ENCODE results near the gene MAPKAPK5.
"Not testable (repeated sequence)": the region's sequence is repeated elsewhere in the genome, so short reads cannot be mapped to it uniquely, and the experiment has no call there.

Gene MAPKAPK5

DNA sequence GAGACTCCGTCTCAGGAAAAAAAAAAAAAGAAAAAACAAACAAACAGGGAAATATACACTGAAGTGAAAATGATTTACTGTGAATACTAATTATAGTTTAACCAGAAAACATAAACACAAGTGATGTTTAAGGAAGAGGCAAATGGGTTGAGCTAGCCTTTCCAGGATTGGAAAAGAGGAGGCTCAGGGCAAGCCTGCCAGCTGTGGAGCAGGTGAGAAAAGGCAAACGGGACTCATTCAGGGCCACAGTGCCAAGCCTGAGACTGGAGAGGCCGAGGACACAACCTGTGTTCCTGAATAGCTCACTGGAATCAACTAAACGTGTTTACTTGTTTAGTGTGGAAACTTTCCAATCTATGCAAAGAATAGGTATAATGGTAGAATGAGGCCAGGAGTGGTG lies 35.7 kb upstream of the MAPKAPK5 start:
- TF ChIP-seq, protein P1, sequence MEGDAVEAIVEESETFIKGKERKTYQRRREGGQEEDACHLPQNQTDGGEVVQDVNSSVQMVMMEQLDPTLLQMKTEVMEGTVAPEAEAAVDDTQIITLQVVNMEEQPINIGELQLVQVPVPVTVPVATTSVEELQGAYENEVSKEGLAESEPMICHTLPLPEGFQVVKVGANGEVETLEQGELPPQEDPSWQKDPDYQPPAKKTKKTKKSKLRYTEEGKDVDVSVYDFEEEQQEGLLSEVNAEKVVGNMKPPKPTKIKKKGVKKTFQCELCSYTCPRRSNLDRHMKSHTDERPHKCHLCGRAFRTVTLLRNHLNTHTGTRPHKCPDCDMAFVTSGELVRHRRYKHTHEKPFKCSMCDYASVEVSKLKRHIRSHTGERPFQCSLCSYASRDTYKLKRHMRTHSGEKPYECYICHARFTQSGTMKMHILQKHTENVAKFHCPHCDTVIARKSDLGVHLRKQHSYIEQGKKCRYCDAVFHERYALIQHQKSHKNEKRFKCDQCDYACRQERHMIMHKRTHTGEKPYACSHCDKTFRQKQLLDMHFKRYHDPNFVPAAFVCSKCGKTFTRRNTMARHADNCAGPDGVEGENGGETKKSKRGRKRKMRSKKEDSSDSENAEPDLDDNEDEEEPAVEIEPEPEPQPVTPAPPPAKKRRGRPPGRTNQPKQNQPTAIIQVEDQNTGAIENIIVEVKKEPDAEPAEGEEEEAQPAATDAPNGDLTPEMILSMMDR (IDR thresholded peaks at IDR 0.05; ENCODE audit: insufficient read depth, low read depth, low read length, missing control alignments), result no peak
- no peak overlapping the region for H3K4me3 ChIP-seq (ENCODE audit: low read depth, low read length)
- DNase-seq (ENCODE audit: low read depth), result no peak

DNA sequence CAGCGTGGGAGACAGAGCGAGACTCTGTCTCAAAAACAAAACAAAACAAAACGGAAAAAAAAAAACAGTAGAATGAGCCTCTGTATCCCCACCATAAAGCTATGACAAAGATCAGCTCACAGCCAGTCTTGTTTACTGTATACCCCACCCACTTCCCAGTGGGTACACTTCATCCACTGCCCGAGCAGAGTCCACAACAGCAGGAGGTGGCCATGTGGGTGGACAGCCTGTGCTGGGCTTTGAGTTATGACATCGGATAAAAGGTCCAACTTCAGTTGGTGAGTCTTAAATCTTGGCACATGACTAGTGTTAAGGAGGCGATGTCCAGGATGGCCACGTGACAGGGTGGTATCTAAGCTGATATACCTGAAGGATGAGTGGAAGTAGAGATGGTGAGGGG lies 34.8 kb upstream of the MAPKAPK5 start:
- TF ChIP-seq, protein P1 (IDR thresholded peaks at IDR 0.05; ENCODE audit: insufficient read depth, low read depth, low read length, missing control alignments), result no peak
- DNase-seq (ENCODE audit: low read depth), result no peak
- H3K4me3 ChIP-seq (ENCODE audit: low read depth, low read length), result no peak overlapping the region

DNA sequence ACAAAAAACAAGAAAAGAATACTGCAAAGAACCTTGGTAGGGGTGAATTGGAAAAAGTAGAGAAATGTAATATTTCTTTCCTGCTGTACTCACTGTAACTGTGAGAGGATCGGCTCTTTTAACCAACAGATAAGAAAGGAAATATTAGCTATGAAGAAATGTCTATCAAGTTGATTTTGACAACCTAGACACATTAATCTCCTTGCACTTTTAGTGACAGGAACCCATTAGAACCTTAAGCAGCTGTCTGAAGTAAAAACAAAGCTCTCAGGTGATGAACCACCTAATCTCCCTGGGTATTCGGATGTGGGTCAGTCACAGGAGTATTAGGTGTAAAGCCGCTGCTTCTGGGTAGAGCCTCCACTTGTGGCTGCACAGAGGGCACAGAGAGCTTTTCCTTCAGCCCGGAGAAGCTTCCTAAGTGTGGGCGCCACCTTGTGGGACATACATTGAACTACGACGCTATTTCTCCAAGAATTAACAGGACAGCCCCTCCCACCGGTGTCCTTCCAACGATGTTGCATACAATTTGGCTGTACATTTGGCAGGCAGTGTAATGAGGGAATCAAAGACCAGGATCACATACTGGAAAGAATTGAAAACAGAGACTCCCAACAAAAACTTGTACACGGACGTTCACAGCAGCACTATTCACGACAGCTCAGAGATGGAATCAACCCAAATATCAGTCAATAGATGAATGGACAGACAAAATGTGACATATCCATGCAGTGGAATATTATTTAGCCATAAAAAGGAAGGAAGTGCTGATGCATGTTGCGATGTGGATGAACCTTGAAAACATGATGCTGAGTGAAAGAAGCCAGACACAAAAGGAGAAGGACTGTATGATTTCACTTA lies 28.9 kb upstream of the MAPKAPK5 start:
- H3K4me3 ChIP-seq (ENCODE audit: low read depth, low read length), result no peak overlapping the region
- DNase-seq (ENCODE audit: low read depth), result peak; percentile 89
- TF ChIP-seq, protein P1 (IDR thresholded peaks at IDR 0.05; ENCODE audit: insufficient read depth, low read depth, low read length, missing control alignments), result peak; percentile 83

DNA sequence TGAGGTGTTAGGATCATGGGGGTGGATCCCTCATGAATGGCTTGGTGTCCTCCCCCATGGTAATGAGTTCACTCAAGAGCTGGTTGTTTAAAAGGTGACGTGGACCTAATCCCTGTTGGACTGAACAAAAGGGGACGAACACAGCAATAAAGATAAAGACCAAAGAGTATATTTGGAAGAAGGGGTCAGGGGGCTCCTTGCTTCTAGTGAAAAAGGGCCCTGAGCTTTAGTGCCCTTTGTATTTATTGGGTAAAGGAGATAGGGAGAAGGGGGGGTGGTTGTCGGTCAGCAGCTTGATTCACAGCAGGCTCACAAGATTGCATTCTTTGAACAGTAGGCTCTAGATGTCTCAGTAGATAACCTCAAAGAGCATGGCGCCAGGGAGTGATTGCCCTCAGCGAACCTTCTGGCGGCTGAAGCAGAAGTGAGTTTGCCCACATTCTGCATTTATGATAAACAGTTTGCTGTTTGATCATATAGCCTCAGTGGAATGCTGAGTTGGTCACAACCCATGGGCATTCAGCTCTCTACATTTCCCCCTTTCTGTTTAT lies 25.9 kb upstream of the MAPKAPK5 start:
- TF ChIP-seq, protein P1 (IDR thresholded peaks at IDR 0.05; ENCODE audit: insufficient read depth, low read depth, low read length, missing control alignments), result no peak
- DNase-seq (ENCODE audit: low read depth), result no peak
- no peak overlapping the region for H3K4me3 ChIP-seq (ENCODE audit: low read depth, low read length)

DNA sequence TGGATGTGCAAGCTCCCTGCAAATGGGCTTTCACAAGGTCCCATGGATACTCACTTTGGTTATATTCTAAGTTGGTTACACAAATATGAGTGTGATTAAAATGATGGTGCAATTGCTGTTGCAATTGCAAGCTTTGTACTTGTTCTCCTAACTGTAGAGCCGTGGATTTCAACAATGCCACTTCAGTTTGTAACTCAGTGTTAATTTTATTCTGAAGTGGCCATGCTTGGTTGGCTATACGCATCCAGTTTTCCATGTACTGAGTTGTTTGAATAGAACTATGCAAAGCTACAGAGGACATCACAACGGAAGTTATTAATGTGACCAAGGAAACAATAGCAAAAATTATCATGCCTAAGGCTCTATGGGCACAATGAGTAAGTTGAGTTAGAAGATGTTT lies 25.1 kb upstream of the MAPKAPK5 start:
- DNase-seq (ENCODE audit: low read depth), result not testable (repeated sequence)

DNA sequence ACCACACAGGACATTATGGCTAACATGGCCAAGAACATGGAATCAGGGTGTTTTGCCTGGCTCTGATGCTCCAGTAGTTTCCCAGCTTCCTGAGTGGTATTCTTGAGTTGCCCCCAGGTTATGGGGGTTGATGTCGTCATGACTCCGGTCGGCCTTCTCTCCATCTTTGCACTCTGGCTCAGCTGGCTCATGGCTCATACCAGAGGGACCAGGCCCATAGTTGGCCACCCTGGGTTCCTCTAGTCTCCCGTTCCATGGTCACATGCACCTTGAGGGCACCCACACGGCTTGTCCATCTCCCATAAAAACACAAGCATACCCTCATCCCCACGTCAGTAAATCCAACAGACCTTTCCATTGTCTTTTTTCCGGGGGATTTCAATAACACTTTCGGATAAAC lies 23.7 kb upstream of the MAPKAPK5 start:
- no peak for DNase-seq (ENCODE audit: low read depth)
- TF ChIP-seq, protein P1 (IDR thresholded peaks at IDR 0.05; ENCODE audit: insufficient read depth, low read depth, low read length, missing control alignments), result no peak

More for the DNA sequence above, 25.1 kb upstream of the MAPKAPK5 start:
- H3K4me3 ChIP-seq (ENCODE audit: low read depth, low read length), result not testable (repeated sequence)

DNA sequence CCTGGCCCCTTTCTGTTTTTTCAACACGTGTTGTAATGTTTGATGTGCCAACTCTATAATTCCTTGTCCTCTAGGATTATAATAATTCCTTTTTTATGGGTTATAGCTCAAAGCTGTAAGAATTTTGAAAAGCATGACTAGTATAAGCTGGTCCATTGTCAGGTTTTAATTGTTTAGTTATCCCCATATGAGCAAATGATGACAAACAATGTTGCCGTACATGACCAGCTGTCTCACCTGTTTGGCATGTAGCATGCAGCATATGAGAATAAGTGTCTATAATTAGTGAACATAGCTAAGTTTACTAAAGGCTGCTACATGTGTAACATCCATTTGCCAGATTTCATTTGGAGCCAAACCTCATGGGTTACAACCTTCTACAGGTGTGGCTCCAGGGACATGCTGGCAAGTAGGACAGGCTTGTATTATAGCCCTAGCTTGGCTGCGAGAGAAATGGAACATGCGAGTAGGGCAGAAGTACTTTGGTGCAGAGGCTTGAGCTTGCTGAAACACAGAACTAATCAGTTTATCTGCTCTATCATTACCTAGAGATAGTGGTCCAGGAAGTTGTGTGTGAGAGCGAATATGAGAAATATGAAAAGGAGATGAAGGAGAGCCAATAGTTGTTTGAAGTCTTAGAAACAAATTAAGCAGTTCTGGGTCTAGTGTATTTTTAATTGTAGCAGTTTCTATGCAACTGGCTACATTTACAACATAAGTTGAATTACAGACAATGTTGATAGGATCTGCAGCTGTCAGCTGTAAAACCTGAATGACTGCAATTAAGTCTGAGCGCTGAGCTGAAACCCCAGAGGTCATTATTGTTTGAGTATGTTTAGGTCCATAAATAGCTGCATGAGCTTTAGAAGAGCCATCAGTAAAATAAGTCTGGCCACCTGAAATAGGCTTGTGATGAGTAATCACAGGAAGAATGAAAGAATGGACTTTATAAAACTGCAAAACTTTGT lies 22.6 kb upstream of the MAPKAPK5 start:
- TF ChIP-seq, protein P1 (IDR thresholded peaks at IDR 0.05; ENCODE audit: insufficient read depth, low read depth, low read length, missing control alignments), result no peak
- DNase-seq (ENCODE audit: low read depth), result no peak
- H3K4me3 ChIP-seq (ENCODE audit: low read depth, low read length), result no peak overlapping the region

More for the DNA sequence above, 23.7 kb upstream of the MAPKAPK5 start:
- H3K4me3 ChIP-seq (ENCODE audit: low read depth, low read length), result no peak overlapping the region

DNA sequence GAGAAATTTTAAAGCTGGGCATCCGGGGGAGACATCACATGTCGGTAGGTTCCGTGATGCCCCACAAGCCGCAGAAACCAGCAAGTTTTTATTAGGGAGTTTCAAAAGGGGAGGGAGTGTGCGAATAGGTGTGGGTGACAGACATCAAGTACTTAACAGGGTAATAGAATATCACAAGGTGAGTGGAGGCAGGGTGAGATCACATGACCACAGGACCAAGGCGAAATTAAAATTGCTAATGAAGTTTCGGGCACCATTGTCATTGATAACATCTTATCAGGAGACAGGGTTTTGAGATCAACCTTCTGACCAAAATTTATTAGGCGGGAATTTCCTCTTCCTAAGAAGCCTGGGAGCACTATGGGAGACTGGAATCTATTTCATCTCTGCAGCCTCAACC lies 21.2 kb upstream of the MAPKAPK5 start:
- not testable (repeated sequence) for DNase-seq (ENCODE audit: low read depth); H3K4me3 ChIP-seq (ENCODE audit: low read depth, low read length)
